ENCODE measurements around the gene ADI1.
A peak's percentile ranks its signal among the peaks of the same experiment; 100 is the strongest.

The ADI1 gene

GRCh38 chr2:3460831-3461800 lies 58.2 kb downstream of the ADI1 start:
- Histone ChIP-seq H3K4me3 (peak overlapping the region in 1 of 10 experiments; percentile 40; a peak in 1 of 20 replicates), H3K4me1 (peaks cover 20 to 81% (median 70%) of the 10 kb centered on the region in 10 experiments), H4K20me1 (peaks cover 13 to 64% (median 41%) of the 10 kb centered on the region in 11 experiments; a peak in 20 of 22 replicates), H3K9me3 (replicated peaks in 1 of 11) (peaks cover 0 to 4% (median 0%) of the 10 kb centered on the region in 11 experiments; a peak in 1 of 22 replicates), H3K9ac (peak overlapping the region in 7 of 11 experiments; percentile 27 to 69 (median 52); a peak in 12 of 22 replicates), H3K36me3 (peaks cover 3 to 52% (median 37%) of the 10 kb centered on the region in 11 experiments; a peak in 20 of 22 replicates), H3K27ac (peak overlapping the region in 5 of 11 experiments; percentile 16 to 60 (median 40); a peak in 3 of 22 replicates), H3K27me3 (peaks cover 17 to 42% (median 30%) of the 10 kb centered on the region in 11 experiments; a peak in 19 of 22 replicates), H3K4me2 (peak overlapping the region; percentile 74 to 98 (median 88))
- TF ChIP-seq Cebpa-rat (IDR thresholded peaks at IDR 0.05), result no peak

GRCh38 chr2:3460156-3460555 lies 59.2 kb downstream of the ADI1 start:
- H3K9me3 ChIP-seq (replicated peaks in 1 of 11), result peaks cover 0 to 4% (median 0%) of the 10 kb centered on the region in 11 experiments; a peak in 1 of 22 replicates
- H3K27ac ChIP-seq, result no peak overlapping the region
- H3K36me3 ChIP-seq, result peaks cover 0 to 52% (median 29%) of the 10 kb centered on the region in 11 experiments; a peak in 17 of 22 replicates

GRCh38 chr2:3459185-3460015 lies 59.9 kb downstream of the ADI1 start:
- H3K27ac ChIP-seq, result no peak overlapping the region
- no peak for TF ChIP-seq Cebpa-rat (IDR thresholded peaks at IDR 0.05)

More at GRCh38 chr2:3460156-3460555, 59.2 kb downstream of the ADI1 start:
- 0 out of 22 replicates have a peak overlapping the region, but pooled peaks of 1 of the 11 experiments have one; percentile 25 for H3K9ac ChIP-seq
- TF ChIP-seq Cebpa-rat (IDR thresholded peaks at IDR 0.05), result no peak
- no peak overlapping the region for H3K4me3 ChIP-seq
- peaks cover 14 to 74% (median 44%) of the 10 kb centered on the region in 11 experiments; a peak in 20 of 22 replicates for H4K20me1 ChIP-seq
- H3K27me3 ChIP-seq, result peaks cover 17 to 42% (median 35%) of the 10 kb centered on the region in 11 experiments; a peak in 19 of 22 replicates
- peaks cover 20 to 90% (median 78%) of the 10 kb centered on the region in 10 experiments for H3K4me1 ChIP-seq
- H3K4me2 ChIP-seq, result peak overlapping the region in 8 of 11 experiments; percentile 74 to 98 (median 90); a peak in 15 of 22 replicates

GRCh38 chr2:3458396-3459184 lies 60.7 kb downstream of the ADI1 start:
- no peak for TF ChIP-seq Cebpa-rat (IDR thresholded peaks at IDR 0.05)
- Histone ChIP-seq H4K20me1 (peaks cover 18 to 83% (median 58%) of the 10 kb centered on the region in 11 experiments; a peak in 20 of 22 replicates), H3K4me2 (peak overlapping the region in 8 of 11 experiments; percentile 74 to 98 (median 90); a peak in 16 of 22 replicates), H3K4me3 (no peak overlapping the region), H3K36me3 (peaks cover 0 to 53% (median 25%) of the 10 kb centered on the region in 11 experiments; a peak in 16 of 22 replicates), H3K9me3 (replicated peaks in 1 of 11) (peaks cover 0 to 9% (median 0%) of the 10 kb centered on the region in 11 experiments; a peak in 3 of 22 replicates), H3K9ac (no peak overlapping the region), H3K4me1 (peaks cover 23 to 93% (median 81%) of the 10 kb centered on the region in 10 experiments), H3K27me3 (peaks cover 25 to 58% (median 43%) of the 10 kb centered on the region in 11 experiments), H3K27ac (no peak overlapping the region)

More at GRCh38 chr2:3459185-3460015, 59.9 kb downstream of the ADI1 start:
- Histone ChIP-seq H3K27me3 (peaks cover 17 to 50% (median 35%) of the 10 kb centered on the region in 11 experiments; a peak in 20 of 22 replicates), H3K4me1 (peaks cover 20 to 93% (median 80%) of the 10 kb centered on the region in 10 experiments), H3K9ac (peak overlapping the region in 2 of 11 experiments; percentile 23 to 25; a peak in 1 of 22 replicates), H4K20me1 (peaks cover 16 to 76% (median 51%) of the 10 kb centered on the region in 11 experiments; a peak in 20 of 22 replicates), H3K36me3 (peaks cover 0 to 52% (median 21%) of the 10 kb centered on the region in 11 experiments; a peak in 17 of 22 replicates), H3K4me2 (peak overlapping the region in 8 of 11 experiments; percentile 74 to 98 (median 90); a peak in 16 of 22 replicates), H3K9me3 (replicated peaks in 1 of 11) (peaks cover 0 to 9% (median 0%) of the 10 kb centered on the region in 11 experiments; a peak in 3 of 22 replicates), H3K4me3 (no peak overlapping the region; a peak in 1 of 20 replicates)

- H3K9ac ChIP-seq, result no peak overlapping the region
- no peak for TF ChIP-seq Cebpa-rat (IDR thresholded peaks at IDR 0.05)
- peaks cover 33 to 66% (median 52%) of the 10 kb centered on the region in 11 experiments for H3K27me3 ChIP-seq
These were observed 61.6 kb downstream of the ADI1 start for GRCh38 chr2:3457524-3458395.

GRCh38 chr2:3456125-3456524 lies 63.2 kb downstream of the ADI1 start:
- Histone ChIP-seq H3K27me3 (peaks cover 48 to 79% (median 66%) of the 10 kb centered on the region in 11 experiments), H4K20me1 (peaks cover 38 to 98% (median 79%) of the 10 kb centered on the region in 11 experiments; a peak in 21 of 22 replicates), H3K4me3 (no peak overlapping the region), H3K4me1 (peaks cover 6 to 88% (median 61%) of the 10 kb centered on the region in 10 experiments; a peak in 19 of 20 replicates), H3K9ac (no peak overlapping the region), H3K4me2 (peak overlapping the region in 8 of 11 experiments; percentile 22 to 76 (median 56); a peak in 13 of 22 replicates), H3K27ac (no peak overlapping the region), H3K36me3 (peaks cover 8 to 77% (median 39%) of the 10 kb centered on the region in 11 experiments; a peak in 20 of 22 replicates), H3K9me3 (replicated peaks in 1 of 11) (peaks cover 0 to 9% (median 0%) of the 10 kb centered on the region in 11 experiments; a peak in 3 of 22 replicates)
- no peak for TF ChIP-seq Cebpa-rat (IDR thresholded peaks at IDR 0.05)

More at GRCh38 chr2:3457524-3458395, 61.6 kb downstream of the ADI1 start:
- H3K4me2 ChIP-seq, result peak overlapping the region in 8 of 11 experiments; percentile 45 to 98 (median 78); a peak in 17 of 22 replicates
- H3K27ac ChIP-seq, result no peak overlapping the region
- H3K4me1 ChIP-seq, result peaks cover 18 to 92% (median 76%) of the 10 kb centered on the region in 10 experiments
- H3K4me3 ChIP-seq, result no peak overlapping the region
- H4K20me1 ChIP-seq, result peaks cover 27 to 87% (median 66%) of the 10 kb centered on the region in 11 experiments; a peak in 21 of 22 replicates
- peaks cover 0 to 9% (median 0%) of the 10 kb centered on the region in 11 experiments; a peak in 3 of 22 replicates for H3K9me3 ChIP-seq (replicated peaks in 1 of 11)
- peaks cover 8 to 60% (median 25%) of the 10 kb centered on the region in 11 experiments; a peak in 17 of 22 replicates for H3K36me3 ChIP-seq

Data from BLaER1 treated with 17β-estradiol and CSF1 and Interleukin-3, amounts not matched to agents 10 nM and 100 nM (cell line).